Dedifferentiated amniotic fluid mesenchymal stem cell (primary cell): ENCODE data around the gene OR4K17.
"Not testable (repeated sequence)": the region's sequence is repeated elsewhere in the genome, so short reads cannot be mapped to it uniquely, and the experiment has no call there.

ENCODE experiments used
- DNase-seq: peaks from one replicate; pipeline ENCODE4 v3.0.0-alpha.2; 2016; ENCODE audit errors: extremely low spot score

The OR4K17 gene

GRCh38 chr14:20110438-20110837, at the start of gene OR4K17:
TSS of gene OR4K17 (plus strand) at chr14:20110739. CDS start at chr14:20117500, 6,761 bp downstream.
- no peak for DNase-seq

- DNase-seq: no peak
Measured at GRCh38 chr14:20092050-20092449, 18.5 kb upstream of the OR4K17 start.

- no peak for DNase-seq
Measured at GRCh38 chr14:20093442-20093841, 17.1 kb upstream of the OR4K17 start.

GRCh38 chr14:20098926-20099770, 11.4 kb upstream of the OR4K17 start:
- DNase-seq: not testable (repeated sequence)

GRCh38 chr14:20112321-20112720, 1.8 kb downstream of the OR4K17 start:
- no peak for DNase-seq

DNA sequence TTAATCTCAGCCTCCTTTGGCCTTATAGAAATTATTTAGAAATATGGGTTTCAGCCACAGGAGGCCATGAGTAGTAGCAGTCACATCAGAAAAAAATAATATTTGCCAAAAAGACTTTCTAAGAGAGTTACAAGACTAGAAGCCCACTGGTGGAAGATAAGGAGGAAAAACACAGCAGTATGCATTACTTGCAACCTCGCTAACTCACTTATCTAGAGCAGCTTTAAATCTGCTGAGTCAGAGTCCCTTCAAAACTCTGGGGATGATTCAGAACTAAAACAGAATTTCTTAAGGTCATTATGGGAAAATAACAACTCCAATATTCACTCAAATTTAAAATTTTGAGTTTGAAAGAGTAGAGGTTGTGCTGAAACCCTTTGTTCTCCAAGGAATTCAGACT, 6.2 kb downstream of the OR4K17 start:
- DNase-seq: no peak

DNA sequence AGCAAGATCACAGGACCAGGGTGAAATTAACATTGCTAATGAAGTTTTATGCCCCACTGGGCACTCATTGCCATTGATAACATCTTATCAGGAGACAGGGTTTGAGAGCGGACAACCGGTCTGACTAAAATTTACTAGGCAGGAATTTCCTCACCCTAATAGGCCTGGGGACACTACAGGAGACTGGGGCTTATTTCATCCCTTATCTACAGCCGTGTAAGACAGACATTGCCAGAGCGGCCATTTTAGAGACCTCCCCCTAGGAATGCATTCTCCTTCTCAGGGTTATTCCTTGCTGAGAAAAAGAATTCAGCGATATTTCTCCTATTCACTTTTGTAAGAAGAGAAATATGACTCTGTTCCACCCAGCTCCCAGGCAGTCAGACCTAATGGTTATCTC, 8.3 kb downstream of the OR4K17 start:
- DNase-seq: no peak

DNA sequence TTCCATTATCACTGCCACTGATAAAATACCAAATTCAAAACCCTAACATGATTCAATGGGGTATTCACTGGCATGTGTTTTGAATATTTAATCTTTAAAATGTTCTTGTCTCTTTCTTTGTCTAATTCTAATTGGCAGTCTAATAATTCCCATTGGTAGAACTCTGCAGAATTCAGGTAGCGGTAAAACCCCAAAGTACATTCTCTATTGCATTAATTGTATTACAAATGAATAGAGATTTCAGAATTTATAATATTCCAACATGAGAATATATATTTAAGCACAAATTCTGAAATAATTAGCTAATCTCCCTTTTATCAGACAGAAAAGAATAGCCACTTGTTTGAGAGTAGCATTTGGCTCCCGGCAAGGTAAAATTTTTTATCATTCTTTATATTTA, 28.0 kb downstream of the OR4K17 start, which contains the start of gene OR4N5:
TSS of gene OR4N5 (plus strand) at position 301 of the 400 bp plus-strand sequence. CDS start 4,916 bp downstream, outside the sequence.
- DNase-seq: no peak

DNA sequence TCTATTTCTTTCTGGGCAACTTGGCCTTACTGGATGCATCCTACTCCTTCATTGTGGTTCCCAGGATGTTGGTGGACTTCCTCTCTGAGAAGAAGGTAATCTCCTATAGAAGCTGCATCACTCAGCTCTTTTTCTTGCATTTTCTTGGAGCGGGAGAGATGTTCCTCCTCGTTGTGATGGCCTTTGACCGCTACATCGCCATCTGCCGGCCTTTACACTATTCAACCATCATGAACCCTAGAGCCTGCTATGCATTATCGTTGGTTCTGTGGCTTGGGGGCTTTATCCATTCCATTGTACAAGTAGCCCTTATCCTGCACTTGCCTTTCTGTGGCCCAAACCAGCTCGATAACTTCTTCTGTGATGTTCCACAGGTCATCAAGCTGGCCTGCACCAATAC, 33.4 kb downstream of the OR4K17 start:
- no peak for DNase-seq

DNA sequence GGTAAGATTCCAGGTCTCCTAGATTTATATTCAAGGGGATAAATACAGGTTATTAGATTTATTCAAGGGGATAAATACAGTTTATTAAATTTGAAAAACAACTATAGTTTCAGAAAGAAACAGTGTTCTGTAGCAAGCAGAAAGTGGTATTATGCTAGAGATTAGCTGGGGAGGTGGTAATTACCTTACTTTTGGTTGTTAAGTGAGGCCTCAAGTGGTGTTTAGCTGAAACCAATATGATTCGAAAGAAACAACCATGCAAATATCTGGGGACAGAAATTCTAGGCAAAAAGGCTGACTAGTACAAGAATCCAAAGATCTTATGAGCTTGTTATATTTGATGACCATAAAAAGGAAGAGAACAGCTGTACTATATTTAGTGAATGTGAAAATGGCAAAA, 34.3 kb downstream of the OR4K17 start:
- DNase-seq: no peak

DNA sequence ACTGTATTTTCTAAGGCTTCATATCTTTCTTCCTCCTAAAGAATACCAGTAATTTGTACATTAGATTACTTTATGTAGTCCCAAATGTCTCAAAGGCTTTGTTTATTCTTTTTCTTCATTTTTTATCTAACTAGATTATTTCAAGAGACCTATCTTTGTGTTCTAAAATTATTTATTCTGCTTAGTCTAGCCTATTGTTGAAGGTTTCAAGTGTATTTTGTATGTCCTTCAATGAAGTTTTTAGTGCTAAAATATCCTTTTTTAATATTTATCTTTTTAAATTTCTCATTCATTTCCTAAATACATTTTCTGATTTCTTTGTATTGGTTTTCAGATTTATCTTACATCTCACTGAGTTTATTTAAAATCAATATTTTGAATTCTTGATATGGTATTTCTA, 53.9 kb downstream of the OR4K17 start:
- no peak for DNase-seq

DNA sequence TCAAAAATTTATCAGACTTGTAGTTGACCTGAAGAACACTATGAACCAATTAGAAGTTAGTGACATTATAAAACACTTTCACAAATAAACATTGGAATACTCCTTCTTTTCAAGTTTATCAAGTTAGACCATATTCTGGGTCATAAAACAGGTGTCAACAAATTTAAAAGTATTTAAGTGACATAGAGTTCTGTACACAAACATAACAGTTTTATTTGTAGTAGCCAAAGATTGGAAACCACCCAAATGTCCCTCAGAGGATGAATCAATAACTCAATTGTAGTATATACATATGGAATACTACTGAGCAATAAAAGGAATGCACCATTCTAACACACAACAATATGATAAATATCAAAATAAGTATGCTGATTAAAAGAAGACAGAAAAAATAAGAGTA, 56.6 kb downstream of the OR4K17 start:
- DNase-seq: no peak

DNA sequence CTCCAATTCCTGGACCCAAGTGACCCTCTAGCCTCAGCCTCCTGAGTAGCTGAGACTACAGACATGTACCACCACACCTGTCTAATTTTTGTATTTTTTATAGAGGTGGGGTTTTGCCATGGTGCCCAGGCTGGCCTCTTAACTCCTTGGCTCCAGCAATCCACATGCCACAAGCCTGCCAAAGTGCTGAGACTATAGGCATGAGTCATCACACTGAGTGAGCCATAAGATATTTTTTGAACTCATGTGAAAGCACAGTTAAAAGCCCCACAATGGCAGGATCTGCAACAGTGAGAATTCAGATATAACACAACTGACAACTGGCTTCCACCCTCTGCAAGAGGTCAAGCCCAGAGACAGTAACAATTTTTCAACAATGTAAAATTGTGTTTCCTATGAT, 59.3 kb downstream of the OR4K17 start:
- DNase-seq: not testable (repeated sequence)
